BE2C (cell line): ENCODE data around the gene PRR5.

Experiments
- DNase-seq: peaks from one replicate; pipeline ENCODE4 v3.0.0-alpha.2; 2020
- H3K27me3 ChIP-seq: fragments of 250-450 bp; sonication (Bioruptor Pico); 2 replicates; pipeline ENCODE4 v1.5.1; 2020; ENCODE audit warnings: mild to moderate bottlenecking
- H3K36me3 ChIP-seq: fragments of 250-450 bp; sonication (Bioruptor Pico); 2 replicates; pipeline ENCODE4 v1.5.1; 2020; ENCODE audit warnings: mild to moderate bottlenecking
- H3K4me1 ChIP-seq: fragments of 250-450 bp; sonication (Bioruptor Pico); 2 replicates; pipeline ENCODE4 v1.5.1; 2020
- H3K4me3 ChIP-seq: 2 replicates; pipeline ENCODE4 v1.5.1; 2011; ENCODE audit warnings: low read depth, low read length
- H3K9me3 ChIP-seq: fragments of 250-450 bp; sonication (Bioruptor Pico); 2 replicates; pipeline ENCODE4 v1.5.1; 2020
- TF ChIP-seq, protein P1 (sequence below): IDR thresholded peaks from 2 replicates; pipeline ENCODE4 v1.5.1; 2012; ENCODE audit warnings: mild to moderate bottlenecking, low read depth, low read length

Gene PRR5

DNA sequence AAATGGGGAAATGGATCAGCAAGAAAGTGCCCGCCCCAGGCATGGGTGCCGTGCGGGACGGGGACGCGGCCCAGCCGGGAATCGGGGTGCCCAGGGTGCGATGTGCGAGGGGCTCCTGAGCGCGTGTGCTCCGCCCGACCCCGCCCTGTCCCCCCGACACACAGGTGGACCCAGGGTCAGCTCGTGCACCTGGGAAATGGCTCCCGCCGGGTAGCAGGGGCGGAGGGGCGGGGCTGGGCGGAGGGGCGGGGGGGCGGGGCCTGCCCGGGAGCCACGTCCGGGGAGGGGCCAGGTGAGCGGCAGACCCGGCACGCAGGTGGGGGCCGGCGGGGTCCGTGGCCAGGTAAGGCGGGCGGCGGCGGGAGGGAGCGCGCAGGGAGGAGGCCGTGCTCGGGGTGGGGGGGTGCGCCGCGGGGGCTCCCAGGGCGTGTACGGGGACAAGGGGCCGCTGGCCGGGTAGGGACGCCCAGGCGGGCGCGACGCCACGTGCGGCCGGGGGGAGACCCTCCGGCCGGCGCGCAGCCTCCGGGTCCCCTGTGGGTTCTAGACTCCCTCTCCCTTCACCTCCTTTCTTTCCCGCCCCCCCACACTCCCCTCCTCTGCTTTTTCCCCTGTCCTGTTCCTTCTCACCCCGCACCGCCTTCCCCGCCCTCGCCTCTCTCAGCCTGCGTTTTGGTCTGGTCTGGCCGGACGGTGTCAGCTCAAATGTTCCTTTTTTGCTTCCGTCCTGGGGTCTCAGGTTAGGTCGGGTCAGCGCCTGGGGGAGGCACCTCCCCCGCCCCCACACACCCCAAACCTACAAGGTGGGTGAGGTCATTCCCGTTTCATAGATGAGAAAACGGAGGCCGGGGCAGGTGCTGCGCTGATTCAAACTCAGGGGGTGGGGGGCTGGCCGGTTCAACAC, 50.5 kb downstream of the PRR5 start, which contains the start of gene ARHGAP8:
Gene ARHGAP8 (plus strand): TSS at position 291 of the 904 bp plus-strand sequence. CDS start 33,953 bp downstream, outside the sequence.
- no peak for DNase-seq
- H3K27me3 ChIP-seq, result no peaks in the 10 kb centered on the region
- H3K9me3 ChIP-seq, result no peaks in the 10 kb centered on the region
- H3K4me1 ChIP-seq, result no peaks in the 10 kb centered on the region
- TF ChIP-seq, protein P1, sequence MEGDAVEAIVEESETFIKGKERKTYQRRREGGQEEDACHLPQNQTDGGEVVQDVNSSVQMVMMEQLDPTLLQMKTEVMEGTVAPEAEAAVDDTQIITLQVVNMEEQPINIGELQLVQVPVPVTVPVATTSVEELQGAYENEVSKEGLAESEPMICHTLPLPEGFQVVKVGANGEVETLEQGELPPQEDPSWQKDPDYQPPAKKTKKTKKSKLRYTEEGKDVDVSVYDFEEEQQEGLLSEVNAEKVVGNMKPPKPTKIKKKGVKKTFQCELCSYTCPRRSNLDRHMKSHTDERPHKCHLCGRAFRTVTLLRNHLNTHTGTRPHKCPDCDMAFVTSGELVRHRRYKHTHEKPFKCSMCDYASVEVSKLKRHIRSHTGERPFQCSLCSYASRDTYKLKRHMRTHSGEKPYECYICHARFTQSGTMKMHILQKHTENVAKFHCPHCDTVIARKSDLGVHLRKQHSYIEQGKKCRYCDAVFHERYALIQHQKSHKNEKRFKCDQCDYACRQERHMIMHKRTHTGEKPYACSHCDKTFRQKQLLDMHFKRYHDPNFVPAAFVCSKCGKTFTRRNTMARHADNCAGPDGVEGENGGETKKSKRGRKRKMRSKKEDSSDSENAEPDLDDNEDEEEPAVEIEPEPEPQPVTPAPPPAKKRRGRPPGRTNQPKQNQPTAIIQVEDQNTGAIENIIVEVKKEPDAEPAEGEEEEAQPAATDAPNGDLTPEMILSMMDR, result no peak
- H3K4me3 ChIP-seq, result no peak within 1 kb of the TSS
- H3K36me3 ChIP-seq, result no peaks in the 10 kb centered on the region

DNA sequence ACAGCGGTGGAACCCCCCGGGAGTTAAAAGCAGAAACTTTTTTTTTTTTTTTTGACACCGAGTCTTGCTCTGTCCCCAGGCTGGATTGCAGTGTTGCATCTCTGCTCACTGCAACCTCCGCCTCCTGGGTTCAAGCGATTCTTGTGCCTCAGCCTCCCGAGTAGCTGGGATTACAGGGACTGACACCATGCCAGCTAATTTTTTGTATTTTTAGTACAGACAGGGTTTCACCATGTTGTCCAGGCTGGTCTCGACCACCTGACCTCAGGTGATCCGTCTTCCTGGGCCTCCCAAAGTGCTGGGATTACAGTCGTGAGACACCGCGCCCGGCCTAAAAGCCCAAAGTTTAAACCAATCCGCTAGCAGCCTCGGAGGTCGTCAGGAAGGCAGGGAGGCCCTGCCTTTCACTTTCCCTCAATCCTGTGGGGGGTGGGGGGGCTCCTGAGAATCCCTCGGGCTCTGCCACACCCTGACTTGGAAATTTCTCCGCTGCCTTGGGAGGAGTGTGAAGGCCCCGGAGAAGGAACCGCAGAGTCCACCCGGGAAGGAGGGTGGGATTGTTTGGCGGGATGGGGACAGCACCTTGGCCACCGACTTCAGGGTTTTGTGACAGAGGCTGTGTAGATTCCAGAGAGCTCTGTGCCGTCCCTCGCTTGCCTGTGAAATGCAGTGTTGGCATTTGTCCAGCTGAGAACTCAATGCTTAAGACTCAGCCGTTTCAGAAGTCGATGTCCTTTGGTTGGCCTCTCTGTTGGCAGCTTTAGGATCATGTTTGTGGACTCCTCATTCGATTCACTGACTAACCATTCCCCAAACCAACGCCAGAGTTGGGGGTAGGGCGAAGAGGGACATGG, 51.4 kb downstream of the PRR5 start:
- peaks cover 4% of the 10 kb centered on the region; the same call in 1 of the 2 replicates for H3K4me1 ChIP-seq
- H3K36me3 ChIP-seq, result no peaks in the 10 kb centered on the region
- no peaks in the 10 kb centered on the region for H3K9me3 ChIP-seq
- no peak overlapping the region for H3K4me3 ChIP-seq
- no peaks in the 10 kb centered on the region for H3K27me3 ChIP-seq
- no peak for DNase-seq
- TF ChIP-seq, protein P1, result no peak

DNA sequence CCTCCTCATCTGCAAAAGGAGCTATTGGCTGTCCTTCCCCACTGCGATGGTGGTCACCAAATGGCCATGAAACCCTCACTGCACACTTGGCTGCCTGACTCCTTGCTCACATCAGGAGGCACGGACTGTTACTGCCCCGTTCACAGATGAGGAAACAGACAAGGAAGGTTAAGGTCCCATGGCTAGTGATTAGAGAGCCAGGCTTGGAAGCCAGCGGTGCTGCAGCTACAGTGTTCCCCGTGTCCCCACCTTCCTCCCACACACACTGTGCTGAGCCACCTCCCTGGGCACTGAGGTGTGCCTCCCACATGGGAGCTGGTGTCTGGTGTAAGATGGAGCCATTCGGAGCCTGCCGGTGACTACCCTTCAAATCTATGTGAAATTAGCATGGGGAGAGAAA, 53.0 kb downstream of the PRR5 start:
- DNase-seq, result no peak
- no peaks in the 10 kb centered on the region for H3K9me3 ChIP-seq
- H3K36me3 ChIP-seq, result no peaks in the 10 kb centered on the region
- TF ChIP-seq, protein P1, result no peak
- peaks cover 6% of the 10 kb centered on the region; the same call in 1 of the 2 replicates for H3K4me1 ChIP-seq
- no peak overlapping the region for H3K4me3 ChIP-seq
- no peaks in the 10 kb centered on the region for H3K27me3 ChIP-seq

DNA sequence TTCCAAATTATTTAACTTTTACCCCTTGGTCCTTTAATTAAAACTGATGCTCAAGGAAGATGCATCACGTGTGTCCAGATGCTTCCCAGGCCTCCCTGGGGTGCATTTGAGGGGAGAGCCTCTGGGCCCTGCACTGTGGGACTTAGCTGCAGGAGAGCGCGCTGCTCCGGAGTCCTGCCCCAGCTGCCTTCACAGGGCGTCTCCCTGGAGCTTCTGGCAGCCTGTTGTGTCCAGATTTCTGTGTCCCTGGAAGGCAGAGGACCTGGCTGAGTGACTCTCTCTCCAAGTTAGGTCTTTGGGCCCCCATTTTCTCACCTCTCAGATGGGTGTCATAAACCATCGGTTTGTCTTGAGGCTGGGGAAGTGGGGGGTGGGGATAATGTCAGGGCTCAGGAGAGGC, 53.4 kb downstream of the PRR5 start:
- TF ChIP-seq, protein P1, result no peak
- H3K27me3 ChIP-seq, result no peaks in the 10 kb centered on the region
- no peaks in the 10 kb centered on the region for H3K36me3 ChIP-seq
- no peaks in the 10 kb centered on the region for H3K9me3 ChIP-seq
- H3K4me1 ChIP-seq, result peaks cover 6% of the 10 kb centered on the region; the same call in 1 of the 2 replicates
- no peak overlapping the region for H3K4me3 ChIP-seq
- no peak for DNase-seq

DNA sequence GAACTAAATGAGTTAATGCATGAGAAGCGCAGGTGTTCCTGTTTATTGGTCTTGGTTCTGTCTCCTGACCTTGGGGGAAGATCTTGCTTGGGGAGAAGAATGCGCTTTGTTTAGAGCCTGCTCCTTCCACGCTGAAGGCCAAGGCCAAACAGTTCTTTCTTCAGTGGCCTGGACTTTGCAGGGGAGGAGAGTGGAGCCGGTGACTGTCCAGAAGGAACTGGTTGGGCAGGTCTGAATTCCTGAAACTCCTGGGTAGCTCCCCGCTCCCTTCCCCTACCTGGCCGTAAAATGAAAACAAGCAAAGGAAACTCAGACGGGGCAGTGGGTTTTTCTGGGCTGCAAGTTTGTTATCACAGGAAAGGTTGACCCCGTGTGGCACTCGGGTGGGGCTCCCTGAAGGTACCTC, 54.0 kb downstream of the PRR5 start:
- Histone ChIP-seq H3K27me3 (no peaks in the 10 kb centered on the region), H3K36me3 (no peaks in the 10 kb centered on the region), H3K4me1 (peaks cover 6% of the 10 kb centered on the region; the same call in 1 of the 2 replicates), H3K9me3 (no peaks in the 10 kb centered on the region), H3K4me3 (no peak overlapping the region)
- DNase-seq, result no peak
- TF ChIP-seq, protein P1, result no peak
